Heart left ventricle (tissue), 16 donors: Measurements from ENCODE around the gene LCA5L. TPM values are rescaled to one million over a fixed set of nuclear protein-coding genes. Genes with fewer than 3 reads are reported as not detected.
A peak's percentile ranks its signal among the peaks of the same experiment; 100 is the strongest.

Experiments used
- ATAC-seq, 4 donors: fragments of 200-7000 bp; cut with Tn5 transposase; one replicate each; pipeline ENCODE4 v1.9.1; 2020 to 2022; ENCODE audit warnings: moderate library complexity in 4 of 4, mild to moderate bottlenecking in 3 of 4, moderate number of reproducible peaks in 1 of 4
- DNase-seq, 5 donors: peaks; one replicate each; pipeline ENCODE4 v3.0.0-alpha.2; 2020
- H3K27ac ChIP-seq, 12 donors: fragments of 200-600 bp; sonication (generic) in 4 of 12; one replicate each; pipeline versions ENCODE4 v1.5.0 to v1.8.0; 2016 to 2022; ENCODE audit warnings: mild to moderate bottlenecking in 2 of 12
- H3K27me3 ChIP-seq, 9 donors: fragments of 200-600 bp; sonication (generic) in 2 of 9; one replicate each; pipeline versions ENCODE4 v1.5.1 to v1.8.0; 2016 to 2022; ENCODE audit warnings: mild to moderate bottlenecking in 3 of 9
- H3K36me3 ChIP-seq, 9 donors: fragments of 200-600 bp; sonication (generic) in 2 of 9; one replicate each; pipeline versions ENCODE4 v1.5.0 to v1.8.0; 2018 to 2022; ENCODE audit warnings: mild to moderate bottlenecking in 2 of 9
- H3K4me1 ChIP-seq, 12 donors: fragments of 200-600 bp; sonication (generic) in 4 of 12; one replicate each; pipeline versions ENCODE4 v1.5.0 to v1.8.0; 2016 to 2022; ENCODE audit warnings: mild to moderate bottlenecking in 3 of 12
- H3K4me3 ChIP-seq, 12 donors: fragments of 200-600 bp; sonication (generic) in 4 of 12; one replicate each; pipeline versions ENCODE4 v1.5.0 to v1.8.0; 2017 to 2022; ENCODE audit warnings: mild to moderate bottlenecking in 9 of 12, moderate library complexity in 4 of 12
- H3K9me3 ChIP-seq, 12 donors: fragments of 200-600 bp; sonication (generic) in 4 of 12; one replicate each; pipeline versions ENCODE4 v1.5.0 to v1.8.0; 2016 to 2022; ENCODE audit warnings: mild to moderate bottlenecking in 1 of 12
- POLR2A ChIP-seq, 2 donors: fragments of 450-650 bp; IDR thresholded peaks; one replicate each; pipeline ENCODE4 v1.6.1; 2017; ENCODE audit warnings: antibody characterized with exemption in 2 of 2, mild to moderate bottlenecking in 2 of 2, moderate library complexity in 2 of 2
- WGBS, 4 donors: extraction: QIAGEN DNeasy Blood & Tissue Kit in 2 of 4; methylation state at CpG; one replicate each; pipeline versions ENCODE4 v1.1.5 to v1.1.7; 2013 to 2018; 5-methylcytosine and 5-hydroxymethylcytosine counted together
- intact Hi-C, 10 donors: fragments of 100-400 bp; cut with DNase I; formaldehyde crosslinking; loops; one replicate each; pipeline versions ENCODE4 v1.11.1 to v1.14.2; 2022
- polyA plus RNA-seq, 2 donors: library from polyadenylated mRNA; stranded (reverse); fragments of 200-250 nt; gene quantifications; one replicate each; pipeline ENCODE4 v1.2.3, GENCODE V29; 2013
- total RNA-seq, 9 donors: library from RNA; depleted of rRNA in 2 of 9; stranded (reverse); fragments of >200 nt in 2 of 9; fragmentation: NEBNext Ultra II Directional in 3 of 9; extraction: Animal tissue kit (Norgen Biotek cat#: 25700) in 3 of 9; gene quantifications; one replicate each; pipeline versions ENCODE4 v1.1.0 to v1.2.4, GENCODE V29; 2016 to 2023
- TF ChIP-seq, protein P1 (sequence below), 12 donors: fragments of 200-600 bp; sonication (generic) in 4 of 12; IDR thresholded peaks; one replicate each; pipeline versions ENCODE4 v1.5.0 to v1.8.0; 2018 to 2022; ENCODE audit warnings: antibody characterized with exemption in 12 of 12, mild to moderate bottlenecking in 5 of 12
- donor health status: ischemic (EF 13 %, LVEDD 7.1; RV severe dilation, severe dysfunction).
- donor health status: healthy with polysubstance abuse.
- donor health status: DM: no; HTN: yes; CAD: no.
- donor health status: DM: no; HTN: no; CAD: no.
- donor health status: ischemic (EF 25% LVEDD 6.9; RV normal size, moderate dysfunction).
- donor health status: ischemic (EF 25% LVEDD 5.7; RV mildly dilated, moderate dysfunction).
- donor health status: healthy.
- donor health status: DM: yes; HTN: yes; CAD: no.
- donor health status: ischemic (EF 35%, LVEDD 5.7; RV mildly dilated, moderate dysfunction).
- donor health status: nonischemic (EF 11% LVEDD 7.7; RV severe dilation, severe dysfunction).
- donor health status: DM: yes; HTN: yes; CAD: no.
- donor health status: PGD.
- donor health status: ischemic (EF 29% LVEDD 5.4; RV normal size, mild dysfunction).
- donor health status: nonischemic (EF 23%, LVEDD 6.1; RV moderate dilation, normal function).

LCA5L gene
- total and polyA plus RNA-seq, 11 donors, result 0.65 to 1.5 (median 1.0) TPM; not detected in 2

DNA sequence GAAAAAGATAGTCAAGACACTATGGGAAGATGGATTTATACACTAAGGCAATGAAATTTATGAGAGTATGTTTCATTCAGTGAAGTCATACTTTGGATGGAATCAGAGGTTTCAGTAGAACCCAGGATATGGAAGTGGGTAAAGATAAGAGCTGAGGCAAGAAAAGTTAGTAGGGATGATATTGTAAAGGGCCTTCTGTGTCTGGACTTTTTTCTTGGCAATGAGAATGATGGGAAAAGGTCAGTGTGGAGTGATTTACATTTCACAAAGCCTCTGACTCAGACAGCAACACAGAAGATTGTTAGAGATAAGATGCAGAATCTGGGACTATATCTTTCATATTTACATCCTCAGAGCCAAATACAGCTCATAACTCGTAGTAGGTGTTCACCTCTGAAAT is 38.3 kb upstream of the LCA5L start:
- WGBS, 4 donors, result 63 to 71% (median 66%) methylated on average over 1 of the region's 1 CpG
- Histone ChIP-seq H3K4me1 (peaks cover 0 to 17% (median 3%) of the 10 kb centered on the region in 12 donors), H3K27ac (no peak overlapping the region), H3K36me3 (peaks cover 0 to 7% (median 0%) of the 10 kb centered on the region in 9 donors), H3K27me3 (no peaks in the 10 kb centered on the region), H3K9me3 (no peaks in the 10 kb centered on the region), H3K4me3 (no peak overlapping the region)
- intact Hi-C loops, result no loop called here
- no peak for DNase-seq
- TF ChIP-seq POLR2A (IDR thresholded peaks at IDR 0.05), result no peak
- TF ChIP-seq, protein P1, sequence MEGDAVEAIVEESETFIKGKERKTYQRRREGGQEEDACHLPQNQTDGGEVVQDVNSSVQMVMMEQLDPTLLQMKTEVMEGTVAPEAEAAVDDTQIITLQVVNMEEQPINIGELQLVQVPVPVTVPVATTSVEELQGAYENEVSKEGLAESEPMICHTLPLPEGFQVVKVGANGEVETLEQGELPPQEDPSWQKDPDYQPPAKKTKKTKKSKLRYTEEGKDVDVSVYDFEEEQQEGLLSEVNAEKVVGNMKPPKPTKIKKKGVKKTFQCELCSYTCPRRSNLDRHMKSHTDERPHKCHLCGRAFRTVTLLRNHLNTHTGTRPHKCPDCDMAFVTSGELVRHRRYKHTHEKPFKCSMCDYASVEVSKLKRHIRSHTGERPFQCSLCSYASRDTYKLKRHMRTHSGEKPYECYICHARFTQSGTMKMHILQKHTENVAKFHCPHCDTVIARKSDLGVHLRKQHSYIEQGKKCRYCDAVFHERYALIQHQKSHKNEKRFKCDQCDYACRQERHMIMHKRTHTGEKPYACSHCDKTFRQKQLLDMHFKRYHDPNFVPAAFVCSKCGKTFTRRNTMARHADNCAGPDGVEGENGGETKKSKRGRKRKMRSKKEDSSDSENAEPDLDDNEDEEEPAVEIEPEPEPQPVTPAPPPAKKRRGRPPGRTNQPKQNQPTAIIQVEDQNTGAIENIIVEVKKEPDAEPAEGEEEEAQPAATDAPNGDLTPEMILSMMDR (IDR thresholded peaks at IDR 0.05), result no peak
- peak in 1 of 4 donors; percentile 51 for ATAC-seq

DNA sequence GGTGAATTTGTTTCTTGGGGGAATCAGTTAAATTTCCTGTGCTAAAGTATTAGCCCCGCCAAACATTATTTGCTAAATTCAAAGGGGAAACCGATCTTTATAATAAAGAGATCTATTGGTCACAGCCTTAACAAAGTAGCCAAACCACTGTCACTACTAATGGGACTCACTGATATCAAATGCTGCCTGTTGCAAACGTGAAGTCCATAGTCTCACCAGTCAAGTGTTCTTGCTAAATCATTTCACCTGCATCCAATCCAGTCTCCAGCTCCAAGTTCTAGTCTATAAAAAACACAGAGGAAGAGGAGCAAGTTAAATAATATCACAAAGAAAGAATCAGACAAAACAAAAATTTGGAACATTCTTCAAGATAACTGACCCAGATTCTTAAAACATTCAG is 36.3 kb upstream of the LCA5L start:
- no peaks in the 10 kb centered on the region for H3K27me3 ChIP-seq
- no peak overlapping the region for H3K27ac ChIP-seq
- peaks cover 0 to 17% (median 3%) of the 10 kb centered on the region in 12 donors for H3K4me1 ChIP-seq
- TF ChIP-seq, protein P1 (IDR thresholded peaks at IDR 0.05), result no peak
- no peak for TF ChIP-seq POLR2A (IDR thresholded peaks at IDR 0.05)
- ATAC-seq, result no peak
- peaks cover 0 to 1% (median 0%) of the 10 kb centered on the region in 9 donors for H3K36me3 ChIP-seq
- no peaks in the 10 kb centered on the region for H3K9me3 ChIP-seq
- intact Hi-C loops, result no loop called here
- no peak for DNase-seq
- 70 to 78% (median 73%) methylated on average over 3 of the region's 3 CpGs for WGBS, 4 donors
- no peak overlapping the region for H3K4me3 ChIP-seq

GRCh38 chr21:39480271-39480670 is 34.7 kb upstream of the LCA5L start:
- ATAC-seq, result no peak
- Histone ChIP-seq H3K9me3 (no peaks in the 10 kb centered on the region), H3K4me3 (no peak overlapping the region), H3K4me1 (peaks cover 0 to 17% (median 3%) of the 10 kb centered on the region in 12 donors), H3K27ac (no peak overlapping the region), H3K27me3 (no peaks in the 10 kb centered on the region), H3K36me3 (peaks cover 0 to 15% (median 0%) of the 10 kb centered on the region in 9 donors)
- DNase-seq, result no peak
- TF ChIP-seq, protein P1 (IDR thresholded peaks at IDR 0.05), result no peak
- no peak for TF ChIP-seq POLR2A (IDR thresholded peaks at IDR 0.05)
- 77 to 84% (median 81%) methylated on average over 4 of the region's 4 CpGs for WGBS, 4 donors
- intact Hi-C loops, result no loop called here

DNA sequence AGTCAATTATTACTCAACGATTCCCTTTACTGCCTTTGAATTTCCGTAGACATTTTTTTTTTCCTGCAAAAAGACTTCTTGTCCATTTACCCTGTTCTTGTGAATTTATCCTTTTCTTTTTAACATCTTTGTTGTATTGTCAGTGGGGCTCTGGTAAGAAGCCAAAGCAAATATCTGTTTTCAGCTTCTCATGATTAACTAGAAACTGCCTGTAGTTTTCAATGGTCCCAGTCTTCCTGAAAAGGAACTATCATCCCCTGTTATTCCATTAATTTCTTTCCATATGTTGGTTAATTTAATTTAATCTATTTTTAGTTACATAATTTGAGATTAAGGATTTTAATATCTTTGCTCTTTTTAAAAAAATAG is 34.2 kb upstream of the LCA5L start:
- peaks cover 0 to 16% (median 2%) of the 10 kb centered on the region in 12 donors for H3K4me1 ChIP-seq
- no peaks in the 10 kb centered on the region for H3K9me3 ChIP-seq
- H3K27ac ChIP-seq, result no peak overlapping the region
- intact Hi-C loops, result no loop called here
- no peaks in the 10 kb centered on the region for H3K27me3 ChIP-seq
- ATAC-seq (no peak), DNase-seq (no peak)
- peaks cover 0 to 18% (median 0%) of the 10 kb centered on the region in 9 donors for H3K36me3 ChIP-seq
- H3K4me3 ChIP-seq, result no peak overlapping the region
- TF ChIP-seq POLR2A (IDR thresholded peaks at IDR 0.05), result no peak
- TF ChIP-seq, protein P1 (IDR thresholded peaks at IDR 0.05), result no peak
- 25 to 45% (median 31%) methylated on average over 2 of the region's 2 CpGs for WGBS, 4 donors
